ENCODE measurements around the gene AASS.

Gene AASS

GRCh38 chr7:122123746-122124145, 20.3 kb downstream of the AASS start:
- H3K4me3 ChIP-seq (ENCODE audit: control insufficient read depth, low read depth, low read length): no peak overlapping the region
- DNase-seq (ENCODE audit: low read depth): peak; percentile 24
- TF ChIP-seq, protein P1, sequence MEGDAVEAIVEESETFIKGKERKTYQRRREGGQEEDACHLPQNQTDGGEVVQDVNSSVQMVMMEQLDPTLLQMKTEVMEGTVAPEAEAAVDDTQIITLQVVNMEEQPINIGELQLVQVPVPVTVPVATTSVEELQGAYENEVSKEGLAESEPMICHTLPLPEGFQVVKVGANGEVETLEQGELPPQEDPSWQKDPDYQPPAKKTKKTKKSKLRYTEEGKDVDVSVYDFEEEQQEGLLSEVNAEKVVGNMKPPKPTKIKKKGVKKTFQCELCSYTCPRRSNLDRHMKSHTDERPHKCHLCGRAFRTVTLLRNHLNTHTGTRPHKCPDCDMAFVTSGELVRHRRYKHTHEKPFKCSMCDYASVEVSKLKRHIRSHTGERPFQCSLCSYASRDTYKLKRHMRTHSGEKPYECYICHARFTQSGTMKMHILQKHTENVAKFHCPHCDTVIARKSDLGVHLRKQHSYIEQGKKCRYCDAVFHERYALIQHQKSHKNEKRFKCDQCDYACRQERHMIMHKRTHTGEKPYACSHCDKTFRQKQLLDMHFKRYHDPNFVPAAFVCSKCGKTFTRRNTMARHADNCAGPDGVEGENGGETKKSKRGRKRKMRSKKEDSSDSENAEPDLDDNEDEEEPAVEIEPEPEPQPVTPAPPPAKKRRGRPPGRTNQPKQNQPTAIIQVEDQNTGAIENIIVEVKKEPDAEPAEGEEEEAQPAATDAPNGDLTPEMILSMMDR (conservative IDR thresholded peaks at IDR 0.05; ENCODE audit: control insufficient read depth, insufficient read depth, low read depth, low read length): no peak

DNA sequence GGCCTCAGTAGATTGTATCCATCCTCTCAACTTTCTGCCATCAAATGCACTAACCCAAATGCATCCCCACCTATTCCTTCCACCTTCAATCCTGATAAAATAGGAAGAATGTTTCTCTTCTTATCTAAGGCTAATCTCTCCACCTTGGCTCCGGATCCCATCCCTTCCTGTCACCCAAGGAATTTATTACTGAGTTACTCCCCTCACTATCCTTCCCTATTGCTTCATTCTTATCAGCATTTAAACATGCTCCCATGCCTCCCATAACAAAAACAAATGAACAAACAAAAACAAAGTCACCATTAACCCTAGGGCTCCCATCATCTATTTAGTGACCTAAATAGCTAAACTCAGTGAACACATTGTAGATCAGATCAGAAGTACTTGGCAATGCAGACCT, 25.3 kb downstream of the AASS start:
- no peak overlapping the region for H3K4me3 ChIP-seq (ENCODE audit: control insufficient read depth, low read depth, low read length)
- TF ChIP-seq, protein P1 (conservative IDR thresholded peaks at IDR 0.05; ENCODE audit: control insufficient read depth, insufficient read depth, low read depth, low read length): no peak
- no peak for DNase-seq (ENCODE audit: low read depth)

- no peak for DNase-seq (ENCODE audit: low read depth)
- H3K4me3 ChIP-seq (ENCODE audit: control insufficient read depth, low read depth, low read length): no peak overlapping the region
- TF ChIP-seq, protein P1 (conservative IDR thresholded peaks at IDR 0.05; ENCODE audit: control insufficient read depth, insufficient read depth, low read depth, low read length): no peak
Measured at GRCh38 chr7:122103064-122103463, 41.0 kb downstream of the AASS start.

- H3K4me3 ChIP-seq (ENCODE audit: control insufficient read depth, low read depth, low read length): no peak overlapping the region
- DNase-seq (ENCODE audit: low read depth): no peak
- TF ChIP-seq, protein P1 (conservative IDR thresholded peaks at IDR 0.05; ENCODE audit: control insufficient read depth, insufficient read depth, low read depth, low read length): no peak
Measured at GRCh38 chr7:122100021-122100420, 44.0 kb downstream of the AASS start.

- TF ChIP-seq, protein P1 (conservative IDR thresholded peaks at IDR 0.05; ENCODE audit: control insufficient read depth, insufficient read depth, low read depth, low read length): no peak
- no peak overlapping the region for H3K4me3 ChIP-seq (ENCODE audit: control insufficient read depth, low read depth, low read length)
- no peak for DNase-seq (ENCODE audit: low read depth)
Measured at GRCh38 chr7:122095642-122096041, 48.4 kb downstream of the AASS start.

- no peak overlapping the region for H3K4me3 ChIP-seq (ENCODE audit: control insufficient read depth, low read depth, low read length)
- TF ChIP-seq, protein P1 (conservative IDR thresholded peaks at IDR 0.05; ENCODE audit: control insufficient read depth, insufficient read depth, low read depth, low read length): no peak
Measured at GRCh38 chr7:122094549-122094948, 49.5 kb downstream of the AASS start.

More at GRCh38 chr7:122094549-122094948, 49.5 kb downstream of the AASS start:
- DNase-seq (ENCODE audit: low read depth): no peak

Measured in fibroblast of mammary gland (primary cell).